K562 (cell line): ENCODE measurements around the gene NAPEPLD.

Experiments
- BHLHE40 ChIP-seq: IDR thresholded peaks from 2 replicates; pipeline ENCODE4 v1.6.1; 2011; ENCODE audit warnings: low read length, improper control_type of control experiment
- CREM ChIP-seq: IDR thresholded peaks from 2 replicates; pipeline ENCODE4 v1.6.1; 2014; ENCODE audit warnings: antibody characterized with exemption, low read depth
- JUND ChIP-seq, 2 experiments: IDR thresholded peaks; 2 replicates in 1 of 2; 3 replicates in 1 of 2; pipeline ENCODE4 v1.6.1; 2011; ENCODE audit warnings: borderline replicate concordance in 2 of 2, low read depth in 2 of 2, low read length in 2 of 2, improper control_type of control experiment in 1 of 2, missing biosample characterization in 1 of 2, missing genetic modification characterization in 1 of 2, missing genetic modification reagents in 1 of 2
- RBM39 ChIP-seq: fragments of 200-400 bp; formaldehyde crosslinking; optimal IDR thresholded peaks from 2 replicates; pipeline ENCODE3; 2018; ENCODE audit warnings: low read depth, low read length
- TBP ChIP-seq: optimal IDR thresholded peaks from 2 replicates; pipeline ENCODE3; 2011; ENCODE audit warnings: low read depth, low read length, improper control_type of control experiment
- ZBTB1 ChIP-seq: sonication (generic); formaldehyde crosslinking; IDR thresholded peaks from 2 replicates; pipeline ENCODE4 v1.8.1; 2023; ENCODE audit warnings: missing genetic modification reagents, low read depth, mild to moderate bottlenecking, borderline replicate concordance
- ZBTB8A ChIP-seq: fragments of 450-650 bp; IDR thresholded peaks from 2 replicates; pipeline ENCODE4 v1.6.1; 2018; ENCODE audit warnings: mild to moderate bottlenecking, moderate library complexity; ENCODE audit not compliant: partially characterized antibody
- TF ChIP-seq, protein P1 (sequence below), 3 experiments: IDR thresholded peaks in 2 of 3; conservative IDR thresholded peaks in 1 of 3; 2 replicates each; pipeline ENCODE4 v1.5.1; 2011 to 2012; ENCODE audit warnings: low read length in 3 of 3, mild to moderate bottlenecking in 3 of 3, control low read depth in 2 of 3, improper control_type of control experiment in 1 of 3, inconsistent platforms in 1 of 3, low read depth in 1 of 3, mixed read lengths in 1 of 3, moderate library complexity in 1 of 3; ENCODE audit not compliant: insufficient read depth in 2 of 3
- TF ChIP-seq, protein P2 (sequence below): sonication (generic); formaldehyde crosslinking; IDR thresholded peaks from 2 replicates; pipeline ENCODE4 v1.8.0; 2023; ENCODE audit warnings: mild to moderate bottlenecking, missing genetic modification reagents
- TF ChIP-seq, protein P3 (sequence below): fragments of 450-650 bp; IDR thresholded peaks from 2 replicates; pipeline ENCODE4 v1.6.1; 2016; ENCODE audit warnings: missing biosample characterization, missing genetic modification characterization

DNA sequence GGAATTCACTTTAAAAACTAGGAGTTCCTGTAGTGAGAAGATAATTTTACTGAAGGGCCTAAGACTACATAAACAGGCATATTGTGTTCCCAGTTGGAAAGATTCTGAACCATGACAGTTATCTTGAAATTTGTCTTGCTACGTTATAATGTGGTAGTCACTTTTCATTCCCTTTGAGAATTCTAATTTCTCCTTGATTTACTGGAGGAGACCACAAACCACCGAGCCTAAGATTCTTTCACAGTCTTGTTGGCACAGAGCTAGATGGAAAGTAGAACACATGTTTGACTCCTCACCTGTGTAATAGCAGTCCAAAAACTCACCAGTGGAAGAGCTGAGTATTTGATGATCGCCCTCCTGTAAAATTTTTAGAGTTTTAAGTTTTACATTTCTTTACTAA is 69.1 kb downstream of the NAPEPLD start:
- TF ChIP-seq ZBTB1 (CRISPR knock-in tag), result no peak
- TF ChIP-seq JUND (IDR thresholded peaks at IDR 0.05; ENCODE audit: borderline replicate concordance, low read depth, low read length), result no peak
- no peak for TF ChIP-seq JUND (tag; IDR thresholded peaks at IDR 0.05; ENCODE audit: borderline replicate concordance, low read depth, low read length)
- no peak for TF ChIP-seq RBM39
- TF ChIP-seq CREM, result no peak
- no peak for TF ChIP-seq TBP
- TF ChIP-seq, protein P1, sequence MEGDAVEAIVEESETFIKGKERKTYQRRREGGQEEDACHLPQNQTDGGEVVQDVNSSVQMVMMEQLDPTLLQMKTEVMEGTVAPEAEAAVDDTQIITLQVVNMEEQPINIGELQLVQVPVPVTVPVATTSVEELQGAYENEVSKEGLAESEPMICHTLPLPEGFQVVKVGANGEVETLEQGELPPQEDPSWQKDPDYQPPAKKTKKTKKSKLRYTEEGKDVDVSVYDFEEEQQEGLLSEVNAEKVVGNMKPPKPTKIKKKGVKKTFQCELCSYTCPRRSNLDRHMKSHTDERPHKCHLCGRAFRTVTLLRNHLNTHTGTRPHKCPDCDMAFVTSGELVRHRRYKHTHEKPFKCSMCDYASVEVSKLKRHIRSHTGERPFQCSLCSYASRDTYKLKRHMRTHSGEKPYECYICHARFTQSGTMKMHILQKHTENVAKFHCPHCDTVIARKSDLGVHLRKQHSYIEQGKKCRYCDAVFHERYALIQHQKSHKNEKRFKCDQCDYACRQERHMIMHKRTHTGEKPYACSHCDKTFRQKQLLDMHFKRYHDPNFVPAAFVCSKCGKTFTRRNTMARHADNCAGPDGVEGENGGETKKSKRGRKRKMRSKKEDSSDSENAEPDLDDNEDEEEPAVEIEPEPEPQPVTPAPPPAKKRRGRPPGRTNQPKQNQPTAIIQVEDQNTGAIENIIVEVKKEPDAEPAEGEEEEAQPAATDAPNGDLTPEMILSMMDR (IDR thresholded peaks at IDR 0.05 in 2 of 3, conservative IDR thresholded peaks at IDR 0.05 in 1 of 3; ENCODE audit: insufficient read depth in 2 of 3, low read depth in 1 of 3, low read length in 3 of 3), result no peak
- TF ChIP-seq, protein P2, sequence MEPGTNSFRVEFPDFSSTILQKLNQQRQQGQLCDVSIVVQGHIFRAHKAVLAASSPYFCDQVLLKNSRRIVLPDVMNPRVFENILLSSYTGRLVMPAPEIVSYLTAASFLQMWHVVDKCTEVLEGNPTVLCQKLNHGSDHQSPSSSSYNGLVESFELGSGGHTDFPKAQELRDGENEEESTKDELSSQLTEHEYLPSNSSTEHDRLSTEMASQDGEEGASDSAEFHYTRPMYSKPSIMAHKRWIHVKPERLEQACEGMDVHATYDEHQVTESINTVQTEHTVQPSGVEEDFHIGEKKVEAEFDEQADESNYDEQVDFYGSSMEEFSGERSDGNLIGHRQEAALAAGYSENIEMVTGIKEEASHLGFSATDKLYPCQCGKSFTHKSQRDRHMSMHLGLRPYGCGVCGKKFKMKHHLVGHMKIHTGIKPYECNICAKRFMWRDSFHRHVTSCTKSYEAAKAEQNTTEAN (CRISPR knock-in tag), result no peak
- no peak for TF ChIP-seq ZBTB8A
- TF ChIP-seq BHLHE40, result no peak
- TF ChIP-seq, protein P3, sequence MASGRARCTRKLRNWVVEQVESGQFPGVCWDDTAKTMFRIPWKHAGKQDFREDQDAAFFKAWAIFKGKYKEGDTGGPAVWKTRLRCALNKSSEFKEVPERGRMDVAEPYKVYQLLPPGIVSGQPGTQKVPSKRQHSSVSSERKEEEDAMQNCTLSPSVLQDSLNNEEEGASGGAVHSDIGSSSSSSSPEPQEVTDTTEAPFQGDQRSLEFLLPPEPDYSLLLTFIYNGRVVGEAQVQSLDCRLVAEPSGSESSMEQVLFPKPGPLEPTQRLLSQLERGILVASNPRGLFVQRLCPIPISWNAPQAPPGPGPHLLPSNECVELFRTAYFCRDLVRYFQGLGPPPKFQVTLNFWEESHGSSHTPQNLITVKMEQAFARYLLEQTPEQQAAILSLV, result no peak
